Stimulated activated CD8-positive, alpha-beta memory T cell treated with anti-CD3 and anti-CD28 coated beads, Interleukin-7, amount 100 ng/mL, for 4 hours (primary cell): ENCODE data around the gene FGFRL1.

ENCODE experiments used
- DNase-seq, 2 donors: peaks; one replicate each; pipeline ENCODE4 v3.0.0-alpha.2; 2020; ENCODE audit warnings: low read depth in 2 of 2

Gene FGFRL1

GRCh38 chr4:1075225-1075624 is 63.8 kb downstream of the FGFRL1 start:
- no peak for DNase-seq

DNA sequence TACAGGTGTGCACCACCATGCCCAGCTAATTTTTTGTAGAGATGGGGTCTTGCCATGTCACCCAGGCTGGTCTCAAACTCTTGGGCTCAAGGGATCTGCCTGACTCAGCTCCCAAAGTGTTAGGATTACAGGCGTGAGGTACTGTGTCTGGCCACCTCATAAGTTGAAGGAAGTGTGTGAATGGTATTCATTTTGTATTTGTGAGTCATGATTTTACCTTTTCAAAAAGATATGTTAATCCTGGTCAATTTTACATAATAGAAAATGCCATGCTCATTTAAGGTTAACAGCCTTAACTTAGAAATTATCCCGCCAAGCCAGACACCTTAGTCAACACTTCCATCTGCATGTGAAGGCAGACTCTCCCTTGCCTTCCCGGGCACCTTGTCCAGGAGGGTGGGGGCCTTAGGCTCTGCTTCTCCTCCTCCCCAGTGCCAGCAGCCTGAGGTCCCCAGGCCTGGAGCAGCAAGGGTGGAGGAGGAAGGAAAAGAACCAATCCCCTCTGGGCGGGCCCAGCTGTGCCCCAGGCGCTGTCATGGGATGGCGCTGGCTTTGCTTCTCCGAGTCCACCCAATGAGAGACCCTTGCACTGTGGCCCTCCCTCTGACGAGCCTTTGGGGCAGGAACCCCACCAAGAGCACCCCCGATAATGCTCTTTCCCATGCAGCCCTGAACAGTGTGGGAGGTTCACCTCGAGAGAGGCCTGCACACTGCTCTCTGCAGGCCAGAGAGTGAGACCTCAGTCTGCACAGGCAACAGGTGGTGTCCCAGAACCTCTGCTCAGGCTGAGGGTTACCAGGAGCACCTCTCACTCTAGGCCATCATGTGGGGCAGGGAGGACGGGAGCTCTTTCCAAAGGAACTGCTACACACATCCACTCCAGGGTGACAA is 64.6 kb downstream of the FGFRL1 start:
- DNase-seq, result no peak
